GM19324 (cell line): ENCODE data around the gene BICDL1.
A peak's percentile ranks its signal among the peaks of the same experiment; 100 is the strongest.

ENCODE experiments used
- ATAC-seq: cut with Tn5 transposase; IDR thresholded peaks from one replicate; pipeline ENCODE4 v1.9.1; 2021; ENCODE audit warnings: mild to moderate bottlenecking, moderate library complexity; ENCODE audit not compliant: unreplicated experiment, low FRiP score

The BICDL1 gene

DNA sequence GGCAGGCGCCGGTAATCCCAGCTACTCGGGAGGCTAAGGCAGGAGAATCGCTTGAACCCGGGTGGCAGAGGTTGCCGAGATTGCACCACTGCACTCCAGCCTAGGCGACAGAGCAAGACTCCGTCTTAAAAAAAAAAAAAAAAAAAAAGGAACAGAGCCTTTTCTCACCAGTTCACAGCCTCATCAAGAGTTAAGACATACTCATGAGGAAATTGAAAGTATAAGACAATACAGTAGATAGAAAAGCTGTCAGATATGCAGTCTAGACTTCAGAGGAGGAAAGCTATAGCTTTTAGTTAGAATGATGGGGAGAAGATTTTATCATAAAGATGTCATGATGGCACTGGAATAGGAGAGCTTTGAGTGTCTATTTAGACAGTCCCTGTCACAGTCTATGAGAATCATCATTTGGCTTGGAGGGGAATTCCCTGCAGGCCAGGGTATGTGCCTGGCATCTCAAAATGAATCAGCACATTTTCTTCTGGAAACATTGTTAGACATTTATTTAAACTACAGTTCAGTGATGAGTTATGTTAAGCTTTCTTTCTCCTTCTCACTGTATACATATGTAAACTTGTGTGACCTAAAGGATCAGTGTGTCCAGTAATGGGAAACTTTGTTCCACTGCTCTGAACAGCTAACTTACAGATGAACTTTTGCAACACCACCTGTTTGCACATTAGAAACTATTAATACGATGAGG is 130.4 kb downstream of the BICDL1 start:
- ATAC-seq = no peak

DNA sequence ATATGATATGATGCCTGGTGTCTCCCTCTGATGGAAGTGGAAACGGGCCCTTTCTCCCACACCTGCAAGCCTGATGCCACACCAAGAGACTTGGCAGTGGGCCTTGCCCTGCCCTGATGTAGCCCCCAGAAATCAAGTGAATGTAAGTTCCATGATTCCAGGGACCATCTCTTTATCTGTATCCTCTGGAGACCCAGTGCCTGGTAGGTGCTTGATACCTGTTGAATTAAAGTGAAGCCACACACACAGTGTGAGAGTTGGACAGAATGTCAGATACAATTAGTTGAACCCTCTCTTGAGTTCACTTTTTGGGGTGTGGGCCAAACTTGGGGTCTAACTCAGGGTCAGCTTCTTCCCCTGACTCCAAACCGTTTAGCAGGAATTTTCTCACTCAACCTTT is 132.3 kb downstream of the BICDL1 start:
- ATAC-seq = no peak

DNA sequence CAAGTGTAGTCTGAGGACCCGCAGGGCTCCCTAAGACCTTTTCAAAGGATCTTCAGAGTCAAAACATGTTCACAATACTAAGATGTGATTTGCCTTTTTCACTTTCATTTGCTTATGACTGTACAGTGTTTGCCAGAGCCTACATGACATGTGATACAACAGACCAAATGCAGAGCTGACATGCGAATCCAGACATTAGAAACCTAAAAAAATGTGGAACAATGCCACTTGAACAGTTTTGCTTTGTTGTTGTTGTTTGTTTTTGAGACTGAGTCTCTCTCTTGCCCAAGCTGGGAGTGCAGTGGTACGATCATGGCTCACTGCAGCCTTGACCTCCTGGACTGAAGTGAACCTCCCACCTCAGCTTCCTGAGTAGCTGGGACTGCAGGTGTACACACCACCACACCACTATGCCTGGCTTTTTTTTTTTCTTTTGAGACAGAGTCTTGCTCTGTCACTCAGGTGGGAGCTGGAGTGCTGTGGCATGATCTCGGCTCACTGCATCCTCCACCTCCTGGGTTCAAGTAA is 132.8 kb downstream of the BICDL1 start:
- peak; percentile 31 for ATAC-seq

DNA sequence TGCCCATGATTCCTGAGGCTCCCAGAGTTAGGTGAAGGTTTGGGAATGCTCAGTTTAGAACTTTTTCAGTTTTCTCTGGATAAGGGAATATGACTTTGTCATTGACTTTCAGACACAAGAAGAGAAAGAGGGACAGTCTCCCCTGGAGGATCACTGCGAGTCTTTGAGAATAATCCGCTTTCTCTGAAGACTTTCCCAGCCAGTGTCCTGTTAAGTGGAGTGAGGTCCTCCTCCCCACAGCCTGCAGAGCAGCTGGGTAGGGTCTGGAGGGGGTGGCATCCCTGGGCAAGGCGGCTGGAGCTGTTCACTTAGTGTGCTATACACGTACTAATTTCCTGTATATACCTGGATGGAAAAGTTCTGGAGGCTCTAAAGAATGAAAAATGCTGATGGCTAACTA is 136.0 kb downstream of the BICDL1 start:
- ATAC-seq = no peak

DNA sequence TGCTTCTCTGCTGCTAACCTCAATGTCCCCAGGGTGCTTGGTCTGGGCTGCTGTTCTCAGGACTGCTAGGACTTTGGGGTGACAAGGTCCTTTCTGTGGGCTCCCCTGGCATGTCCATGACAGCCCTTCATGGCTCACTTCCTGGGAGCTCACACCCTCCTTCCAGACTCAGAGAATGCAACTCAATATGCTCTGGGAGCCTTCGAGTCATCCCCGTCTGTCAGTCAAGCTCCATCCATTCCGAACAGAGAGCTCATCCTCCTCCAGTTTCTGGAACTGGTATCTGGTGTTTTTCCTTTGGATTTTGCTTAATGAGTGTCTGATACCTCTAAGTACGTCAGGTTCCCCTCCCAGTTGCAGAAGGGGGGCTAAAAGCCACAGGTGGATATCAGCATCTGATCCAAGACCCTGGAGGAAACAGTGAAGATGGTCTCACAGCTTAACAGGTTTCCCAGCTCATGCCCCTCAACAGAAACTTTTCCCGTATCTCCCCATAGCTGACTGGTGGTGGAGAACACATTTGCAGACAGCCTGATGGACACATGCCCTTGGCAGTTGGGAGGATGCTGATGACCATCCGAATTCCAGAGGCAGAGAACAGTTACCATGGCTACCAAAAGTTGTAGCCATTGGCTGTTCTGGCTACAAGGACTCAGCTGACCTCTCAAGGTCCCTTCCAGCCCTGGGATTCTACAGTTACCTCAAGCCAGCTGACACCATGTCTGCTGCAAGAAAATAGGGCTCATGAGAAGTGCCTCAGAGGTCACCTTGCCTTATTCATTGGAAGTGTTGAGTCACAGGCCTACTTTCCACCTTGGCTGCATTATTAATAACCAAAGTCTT is 137.0 kb downstream of the BICDL1 start:
- no peak for ATAC-seq

DNA sequence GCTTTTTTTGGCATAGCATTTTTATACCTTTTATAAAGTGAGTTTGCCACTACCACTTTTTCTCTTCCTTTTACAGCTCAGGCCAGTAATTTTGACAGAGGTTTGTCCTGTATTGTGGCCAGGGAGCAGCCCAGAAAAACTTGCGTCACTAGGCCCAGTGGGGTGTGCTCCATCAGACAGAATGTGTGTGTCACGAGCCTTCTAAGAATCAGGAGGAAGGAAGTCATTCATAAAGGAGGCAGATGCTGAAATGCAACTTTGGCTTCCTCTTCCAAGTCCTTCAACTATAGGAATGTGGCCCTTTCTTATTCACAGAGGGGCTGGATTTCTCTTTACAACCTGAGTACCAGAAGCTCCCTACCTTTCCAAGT is 137.6 kb downstream of the BICDL1 start:
- no peak for ATAC-seq

DNA sequence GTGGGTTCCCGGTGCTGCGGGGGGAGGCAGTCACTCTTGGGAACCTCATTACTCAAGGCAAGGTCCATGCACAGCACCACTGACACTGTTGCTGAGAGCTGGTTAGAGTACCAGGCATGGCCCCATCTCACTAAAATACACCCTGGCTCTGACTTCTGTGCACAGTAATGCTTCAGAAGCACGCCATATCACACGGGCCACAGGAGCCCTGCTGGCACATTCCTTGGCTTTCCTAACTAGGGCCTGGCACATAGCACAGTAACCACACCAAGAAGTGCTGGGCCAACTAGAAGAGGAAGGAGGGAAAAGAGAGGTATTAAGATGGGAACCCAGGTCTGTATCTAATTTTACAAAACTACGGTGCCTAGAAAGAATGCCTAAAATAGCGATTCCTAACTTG is 141.0 kb downstream of the BICDL1 start:
- no peak for ATAC-seq

DNA sequence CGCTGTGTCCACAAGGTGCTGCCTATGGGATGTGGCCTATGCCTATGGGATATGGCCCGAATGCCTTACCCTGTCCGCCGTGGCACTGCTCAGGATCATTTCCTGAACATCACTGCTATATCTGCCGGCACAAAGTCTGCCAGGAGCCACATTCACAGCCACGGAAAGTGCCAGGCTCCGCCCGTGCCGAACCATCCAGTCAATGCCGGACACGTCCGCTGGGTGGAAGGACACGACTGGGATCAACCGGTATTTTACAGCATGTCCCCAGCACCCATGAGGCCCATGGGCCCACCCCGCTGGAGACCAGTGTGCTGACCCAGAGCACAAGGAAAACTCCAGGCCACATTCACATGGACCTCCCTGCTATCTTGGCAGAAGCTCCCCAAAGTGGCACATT is 142.1 kb downstream of the BICDL1 start:
- ATAC-seq = no peak

DNA sequence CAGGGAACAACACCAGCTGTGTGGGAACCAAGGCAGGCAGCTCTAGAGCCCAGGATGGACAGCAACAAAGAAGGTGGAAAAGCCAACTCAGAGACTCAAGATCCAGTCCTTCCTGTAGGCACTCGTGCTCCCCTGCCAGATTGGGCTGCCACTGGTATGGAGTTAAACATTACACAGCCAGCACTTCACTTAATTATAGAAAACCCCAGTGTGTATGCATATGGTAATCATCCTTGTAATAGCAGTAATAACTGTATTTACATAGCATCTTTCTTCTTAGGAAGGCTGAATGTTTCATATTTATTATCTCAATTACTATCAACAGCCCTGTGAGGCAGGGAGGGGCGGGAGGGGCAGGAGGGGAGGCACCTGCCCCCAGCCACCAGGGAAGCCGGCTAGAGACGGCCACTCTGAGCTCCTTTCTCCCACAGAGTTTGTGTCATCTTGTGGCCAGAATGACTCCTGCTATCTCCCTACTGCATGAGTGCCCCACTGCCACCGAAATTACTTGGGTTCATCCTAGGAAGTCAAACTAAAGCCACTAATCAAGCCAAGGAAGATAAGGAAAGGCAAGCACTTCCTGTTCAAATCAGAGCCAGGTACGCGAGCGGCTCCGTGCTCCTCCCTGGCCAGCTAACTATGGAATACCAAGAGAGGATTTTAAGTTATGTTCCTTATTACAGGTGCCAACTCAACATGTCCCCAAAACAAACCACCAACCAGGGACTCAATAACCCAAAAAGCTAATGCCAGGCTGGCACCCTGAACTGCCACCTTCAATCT is 143.2 kb downstream of the BICDL1 start:
- ATAC-seq = peak; percentile 2

DNA sequence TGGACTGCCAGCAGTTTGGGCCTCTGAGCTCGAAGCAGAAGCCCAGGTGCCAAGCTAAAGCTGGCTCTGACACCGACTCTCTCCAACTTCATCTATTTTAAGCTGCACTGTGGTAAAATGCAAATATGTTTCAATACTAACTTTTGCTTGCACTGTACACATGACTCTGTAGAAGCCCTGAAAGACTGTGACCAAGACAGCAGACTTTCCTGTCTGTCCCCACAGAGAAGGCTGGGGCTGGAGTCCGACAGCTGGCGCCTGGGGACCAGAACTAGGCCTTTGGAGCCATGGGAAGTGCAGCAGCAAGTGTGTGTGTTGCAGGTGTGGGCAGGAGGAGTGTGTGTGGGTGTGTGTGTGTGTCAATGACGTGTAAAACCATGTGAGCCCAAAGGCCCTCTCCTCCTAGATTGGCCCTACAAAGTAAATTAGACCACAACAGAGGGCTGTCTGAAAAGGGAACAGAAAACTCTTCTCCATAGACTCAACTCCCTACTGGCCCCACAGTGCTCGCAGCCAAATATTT is 143.9 kb downstream of the BICDL1 start:
- peak; percentile 88 for ATAC-seq

DNA sequence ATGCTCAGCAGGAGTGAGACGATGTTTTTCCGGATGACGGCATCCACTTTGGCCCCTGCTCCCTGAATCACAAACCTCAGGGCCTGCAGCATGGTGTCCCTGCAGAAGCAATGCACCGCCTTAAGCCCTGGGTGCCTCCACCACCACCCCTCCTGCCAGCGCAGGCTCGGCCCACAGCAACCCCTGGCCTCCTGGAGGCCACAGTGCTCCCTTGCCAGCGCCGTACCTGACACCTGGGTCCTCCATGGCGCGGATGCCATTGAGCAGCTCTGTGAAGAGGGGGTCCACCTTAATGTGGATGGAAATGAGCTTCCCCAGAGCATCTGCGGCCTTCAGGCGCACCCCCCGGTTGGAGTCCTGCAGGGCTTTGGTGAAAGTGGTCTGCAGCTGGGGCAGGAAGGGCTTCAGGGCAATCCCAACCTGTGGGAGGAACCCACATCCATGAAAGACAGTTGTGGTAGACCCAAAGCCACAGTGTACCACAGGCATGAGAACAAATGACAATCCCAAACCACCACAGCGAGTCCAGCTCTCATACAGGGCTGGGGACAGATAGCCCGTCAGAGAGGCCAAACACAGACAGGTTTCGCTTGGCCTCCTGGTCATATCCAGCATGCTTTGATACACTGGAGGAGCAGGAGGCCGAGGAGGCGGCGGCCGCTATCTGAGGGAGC is 145.4 kb downstream of the BICDL1 start:
- ATAC-seq = no peak

DNA sequence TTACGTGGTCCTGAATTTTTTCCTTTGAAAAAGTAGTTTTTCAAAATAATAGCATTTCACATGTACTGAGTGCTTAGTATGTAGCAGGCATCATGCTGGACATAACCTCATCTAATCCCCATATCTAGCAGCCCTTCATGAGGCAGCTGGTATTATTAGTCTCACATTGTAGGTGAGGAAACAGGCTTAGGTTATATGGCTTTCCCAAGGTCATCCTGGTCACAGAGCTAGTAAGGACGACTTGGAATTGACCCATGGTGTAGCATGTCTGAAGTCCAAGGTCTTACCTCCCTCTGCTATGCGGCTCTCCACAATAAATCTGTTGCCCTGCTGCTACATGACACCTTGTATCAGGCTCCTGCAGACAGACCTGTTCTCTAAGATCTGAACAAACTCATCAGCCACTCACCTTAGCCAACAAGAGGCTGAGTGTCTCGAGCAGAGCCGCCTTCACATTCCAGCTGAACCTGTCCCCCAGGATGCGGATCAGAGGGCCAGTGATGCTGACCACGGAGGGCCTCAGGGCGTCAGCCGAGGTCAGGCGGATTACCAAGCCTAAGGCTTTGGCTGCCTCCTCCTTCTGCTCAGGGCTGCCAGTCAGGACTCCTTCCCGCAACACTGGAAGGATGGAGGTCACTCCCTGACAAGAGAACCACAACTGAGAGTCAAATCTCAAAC is 147.2 kb downstream of the BICDL1 start:
- ATAC-seq = no peak

DNA sequence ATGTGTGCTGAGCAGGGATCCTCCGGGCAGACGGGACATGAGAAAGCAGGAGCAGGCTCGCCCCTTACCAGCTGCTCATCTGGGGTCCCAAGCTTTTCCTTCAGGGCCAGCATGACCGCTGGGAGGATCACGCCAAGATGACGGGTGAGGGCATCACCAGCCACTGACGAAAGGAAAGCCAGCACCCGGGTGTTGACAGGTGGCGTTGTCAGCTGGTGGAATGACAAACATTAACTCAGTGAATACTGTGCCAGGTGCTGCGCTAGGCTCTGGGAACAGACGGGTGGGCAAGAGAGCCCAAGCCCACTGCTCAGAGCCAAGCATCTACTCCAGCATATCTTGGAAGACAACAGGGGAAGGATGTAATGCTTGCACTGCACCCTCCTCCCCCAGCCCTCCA is 148.8 kb downstream of the BICDL1 start:
- no peak for ATAC-seq

DNA sequence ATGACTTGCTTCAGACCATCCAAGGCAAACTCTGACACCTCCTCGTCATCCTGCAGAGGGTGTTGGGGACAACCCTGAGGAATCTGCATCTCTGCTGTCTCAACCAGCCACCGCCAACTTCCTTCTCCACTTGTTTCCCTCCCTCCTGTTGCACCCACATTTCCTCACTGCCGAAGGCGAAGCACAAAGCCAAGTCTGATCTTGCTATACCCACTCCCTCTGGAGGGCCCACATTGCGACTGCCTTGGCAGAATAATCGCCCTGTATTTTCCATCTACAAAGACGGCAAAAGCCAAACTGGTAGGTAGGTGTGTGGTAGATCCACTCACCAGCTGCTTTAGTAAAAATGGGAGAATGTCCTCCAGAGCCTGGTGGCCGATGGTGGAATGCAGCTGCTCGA is 149.3 kb downstream of the BICDL1 start:
- no peak for ATAC-seq

DNA sequence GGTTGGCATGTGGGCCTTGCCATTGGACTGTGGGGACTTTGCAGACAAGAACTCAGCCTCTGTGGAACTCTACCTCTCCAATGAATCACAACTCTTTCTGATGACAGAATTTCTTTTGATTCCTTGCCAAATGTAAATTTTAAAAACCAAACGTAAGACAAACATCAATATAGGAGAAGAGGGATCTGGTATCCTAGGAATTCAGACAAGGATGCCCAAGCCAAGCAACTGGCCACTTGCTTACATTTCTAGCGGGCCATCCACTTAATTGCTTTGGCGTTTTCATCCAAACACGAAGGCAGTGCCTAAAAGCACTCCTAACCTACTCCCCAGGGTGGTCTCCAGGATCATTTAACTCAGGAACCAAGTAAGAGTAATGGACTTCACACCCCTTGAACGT is 150.9 kb downstream of the BICDL1 start:
- no peak for ATAC-seq

DNA sequence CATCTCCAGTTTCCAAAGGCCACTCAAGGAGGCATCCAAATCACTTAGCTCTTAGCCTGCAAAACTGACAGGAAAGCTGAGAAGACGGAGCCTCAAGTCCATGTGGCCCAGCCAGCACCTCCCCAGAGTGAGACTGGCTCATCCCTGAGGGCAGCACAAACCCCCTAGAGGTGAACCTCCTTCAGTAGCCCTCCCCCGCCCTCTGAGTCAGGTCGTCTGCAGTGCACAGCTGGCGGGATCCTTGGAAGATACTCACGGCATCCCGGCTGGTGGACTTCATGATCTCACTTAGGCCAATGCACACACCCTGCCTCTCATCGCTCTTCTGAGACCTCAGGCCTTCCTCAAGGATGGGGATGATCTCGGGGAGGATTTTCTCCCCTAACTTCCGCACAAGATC is 151.6 kb downstream of the BICDL1 start:
- no peak for ATAC-seq

DNA sequence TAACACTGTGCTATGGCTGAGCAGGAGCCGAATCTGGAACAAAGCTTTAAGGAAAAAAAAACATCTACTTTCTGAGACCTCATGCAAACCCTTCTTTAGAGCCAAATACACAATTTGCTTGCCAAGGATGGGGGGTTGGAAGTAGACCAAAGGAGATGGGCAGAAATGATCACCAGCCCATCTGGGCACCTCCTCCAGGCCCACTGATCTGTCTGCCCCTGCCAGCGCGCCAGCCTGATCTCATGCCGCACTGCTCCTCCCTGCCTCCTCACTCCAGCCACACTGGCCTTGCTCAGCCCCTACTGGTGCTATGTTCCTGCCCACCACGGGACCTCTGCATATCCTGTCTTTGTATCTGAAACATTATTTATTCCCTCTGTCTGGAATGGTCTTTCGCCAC is 152.3 kb downstream of the BICDL1 start:
- ATAC-seq = no peak

DNA sequence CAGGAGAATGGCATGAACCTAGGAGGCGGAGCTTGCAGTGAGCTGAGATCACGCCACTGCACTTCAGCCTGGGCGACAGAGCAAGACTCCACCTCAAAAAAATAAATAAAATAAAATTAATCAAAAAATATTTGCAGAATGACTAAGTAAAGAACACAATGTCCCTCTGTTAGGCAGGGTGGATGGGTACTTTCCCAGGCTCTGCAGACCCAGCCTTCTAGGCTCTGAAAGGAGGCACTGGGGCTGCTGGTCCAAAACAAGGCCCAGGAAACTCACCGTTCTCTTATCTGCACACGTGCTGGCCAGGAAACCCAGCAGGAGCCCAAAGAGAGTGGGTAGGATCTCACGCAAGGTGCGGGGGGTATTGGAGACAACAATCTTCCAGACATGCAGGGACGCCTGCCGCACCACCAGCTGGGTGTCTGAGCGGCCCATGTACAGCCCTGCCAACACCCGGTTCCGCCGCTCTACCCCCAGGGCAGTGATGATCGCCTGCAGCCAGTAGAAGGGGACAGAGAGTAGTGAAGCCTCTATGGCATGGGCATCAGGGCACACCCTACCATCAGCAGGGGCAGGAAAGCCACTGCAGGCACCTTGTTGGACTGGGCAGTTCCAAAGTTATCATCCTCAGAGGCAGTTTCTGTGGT is 153.3 kb downstream of the BICDL1 start:
- ATAC-seq = no peak
